WTC11 (cell line): Measurements from ENCODE around the gene PTPRT.

Experiments used
- FOXJ3 ChIP-seq: sonication (generic); formaldehyde crosslinking; IDR thresholded peaks from 2 replicates; pipeline ENCODE4 v1.9.0; 2021; ENCODE audit warnings: missing genetic modification reagents, mild to moderate bottlenecking, borderline replicate concordance
- TF ChIP-seq, protein P1 (sequence below): fragments of 200-600 bp; IDR thresholded peaks from 2 replicates; pipeline ENCODE4 v1.8.0; 2022; ENCODE audit warnings: antibody characterized with exemption

DNA sequence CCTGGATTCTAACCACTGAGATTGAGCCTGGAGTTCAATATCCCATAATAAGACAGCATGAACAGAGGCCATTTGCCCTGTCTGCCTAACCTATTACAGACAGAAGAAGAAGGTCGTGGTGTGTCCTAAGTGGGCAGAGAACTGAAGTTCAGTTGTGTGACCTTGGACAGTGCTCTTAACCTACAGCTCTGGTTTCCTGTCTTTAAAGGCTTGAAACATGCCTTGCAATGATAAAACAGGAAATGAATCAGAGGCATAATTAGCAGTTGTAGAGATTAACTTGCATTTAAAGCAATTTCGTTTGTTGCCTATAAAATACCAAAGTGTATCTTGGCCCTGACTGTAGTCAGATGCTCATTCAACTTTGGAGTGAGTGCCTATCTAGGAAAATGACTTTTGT, 1064.3 kb downstream of the PTPRT start:
- TF ChIP-seq FOXJ3 (CRISPR knock-in tag) = no peak
- TF ChIP-seq, protein P1, sequence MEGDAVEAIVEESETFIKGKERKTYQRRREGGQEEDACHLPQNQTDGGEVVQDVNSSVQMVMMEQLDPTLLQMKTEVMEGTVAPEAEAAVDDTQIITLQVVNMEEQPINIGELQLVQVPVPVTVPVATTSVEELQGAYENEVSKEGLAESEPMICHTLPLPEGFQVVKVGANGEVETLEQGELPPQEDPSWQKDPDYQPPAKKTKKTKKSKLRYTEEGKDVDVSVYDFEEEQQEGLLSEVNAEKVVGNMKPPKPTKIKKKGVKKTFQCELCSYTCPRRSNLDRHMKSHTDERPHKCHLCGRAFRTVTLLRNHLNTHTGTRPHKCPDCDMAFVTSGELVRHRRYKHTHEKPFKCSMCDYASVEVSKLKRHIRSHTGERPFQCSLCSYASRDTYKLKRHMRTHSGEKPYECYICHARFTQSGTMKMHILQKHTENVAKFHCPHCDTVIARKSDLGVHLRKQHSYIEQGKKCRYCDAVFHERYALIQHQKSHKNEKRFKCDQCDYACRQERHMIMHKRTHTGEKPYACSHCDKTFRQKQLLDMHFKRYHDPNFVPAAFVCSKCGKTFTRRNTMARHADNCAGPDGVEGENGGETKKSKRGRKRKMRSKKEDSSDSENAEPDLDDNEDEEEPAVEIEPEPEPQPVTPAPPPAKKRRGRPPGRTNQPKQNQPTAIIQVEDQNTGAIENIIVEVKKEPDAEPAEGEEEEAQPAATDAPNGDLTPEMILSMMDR = no peak
